Endodermal cell (in vitro differentiated cells): ENCODE results near the gene AKR1B1. TPM values are rescaled to one million over a fixed set of nuclear protein-coding genes. Genes with fewer than 3 reads are reported as not detected.

Source experiments
- DNase-seq: peaks from one replicate; pipeline ENCODE4 v3.0.0-alpha.2; 2017
- H3K27ac ChIP-seq: 2 replicates; pipeline ENCODE4 v1.5.1; 2013; ENCODE audit warnings: mild to moderate bottlenecking, low read depth, low read length, moderate library complexity
- H3K27me3 ChIP-seq: 2 replicates; pipeline ENCODE4 v1.6.1; 2013; ENCODE audit warnings: mild to moderate bottlenecking, low read length, moderate library complexity; ENCODE audit not compliant: insufficient read depth, control insufficient read depth, poor library complexity, severe bottlenecking
- H3K36me3 ChIP-seq: 2 replicates; pipeline ENCODE4 v1.7.0; 2013; ENCODE audit warnings: mild to moderate bottlenecking, low read length, moderate library complexity; ENCODE audit not compliant: control insufficient read depth, insufficient read depth
- H3K4me1 ChIP-seq: one replicate; pipeline ENCODE4 v1.7.0; 2013; ENCODE audit warnings: low read length; ENCODE audit not compliant: control insufficient read depth, insufficient read depth
- H3K4me3 ChIP-seq: 2 replicates; pipeline ENCODE4 v1.5.1; 2013; ENCODE audit warnings: mild to moderate bottlenecking, low read length, moderate library complexity
- H3K9ac ChIP-seq: 2 replicates; pipeline ENCODE4 v1.6.1; 2013; ENCODE audit warnings: mild to moderate bottlenecking, low read length, moderate library complexity; ENCODE audit not compliant: poor library complexity, severe bottlenecking; ENCODE audit errors: extremely low read depth
- H3K9me3 ChIP-seq: 2 replicates; pipeline ENCODE4 v1.6.1; 2013; ENCODE audit warnings: mild to moderate bottlenecking, low read length, moderate library complexity; ENCODE audit not compliant: control insufficient read depth
- H3K27ac Mint-ChIP-seq: 2 replicates; pipeline ENCODE4 v1.8.0; 2020; ENCODE audit warnings: mixed read lengths
- H3K27me3 Mint-ChIP-seq: 2 replicates; pipeline ENCODE4 v1.8.0; 2021; ENCODE audit warnings: mild to moderate bottlenecking, mixed read lengths; ENCODE audit not compliant: insufficient read depth
- H3K36me3 Mint-ChIP-seq: 2 replicates; pipeline ENCODE4 v1.8.0; 2020; ENCODE audit warnings: low read depth, mixed read lengths
- H3K4me1 Mint-ChIP-seq: 2 replicates; pipeline ENCODE4 v1.8.0; 2020; ENCODE audit warnings: mixed read lengths
- H3K4me3 Mint-ChIP-seq: 2 replicates; pipeline ENCODE4 v1.8.0; 2020; ENCODE audit warnings: mild to moderate bottlenecking, moderate library complexity, mixed read lengths
- H3K9me3 Mint-ChIP-seq: 2 replicates; pipeline ENCODE4 v1.8.0; 2020; ENCODE audit warnings: mild to moderate bottlenecking, mixed read lengths
- CTCF ChIP-seq: fragments of 200-600 bp; sonication (generic); conservative IDR thresholded peaks from 2 replicates; pipeline ENCODE4 v1.5.0; 2021; ENCODE audit warnings: antibody characterized with exemption, mild to moderate bottlenecking
- WGBS, 2 experiments: methylation state at CpG; one replicate each; pipeline versions ENCODE4 v1.1.5 to v1.1.7; 2013; ENCODE audit warnings: missing lambda C conversion rate in 2 of 2, mixed read lengths in 1 of 2; ENCODE audit not compliant: insufficient coverage in 1 of 2, insufficient read length in 1 of 2; 5-methylcytosine and 5-hydroxymethylcytosine counted together
- total RNA-seq, 2 donors: library from RNA; stranded (reverse); fragmentation: NEBNext Ultra II Directional in 1 of 2; extraction: Animal tissue kit (Norgen Biotek cat#: 25700) in 1 of 2; gene quantifications; 2 replicates in 1 of 2; 3 replicates in 1 of 2; pipeline ENCODE4 v1.2.1, GENCODE V29; 2021

Gene AKR1B1
- total RNA-seq, 2 donors from 2014 or later: 152 to 216 TPM

DNA sequence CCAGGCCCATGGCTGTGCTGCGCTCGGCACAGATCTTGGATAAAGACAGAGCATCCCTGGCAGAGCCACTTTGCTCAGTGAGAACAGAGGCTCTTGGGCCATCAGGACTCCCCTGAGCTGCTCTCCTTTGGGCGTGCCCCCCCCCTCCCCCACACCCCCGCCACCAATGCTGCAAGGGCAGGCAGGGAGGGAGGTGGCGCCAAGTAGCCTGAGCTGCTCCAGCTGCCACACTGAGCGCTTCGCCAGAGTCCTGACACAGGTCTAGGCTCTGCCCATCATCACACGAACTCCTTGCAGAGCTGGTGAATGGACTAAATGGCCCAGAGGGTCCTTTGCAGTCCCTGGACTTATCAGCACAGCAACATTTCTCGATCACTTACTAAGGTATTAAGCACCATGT, 12.5 kb downstream of the AKR1B1 start:
- no peaks in the 10 kb centered on the region for H3K9me3 Mint-ChIP-seq
- H3K36me3 Mint-ChIP-seq: peaks cover 84% of the 10 kb centered on the region
- Histone ChIP-seq H3K9me3 (no peaks in the 10 kb centered on the region), H3K27ac (no peak overlapping the region), H3K36me3 (peaks cover 95% of the 10 kb centered on the region), H3K4me3 (no peak overlapping the region), H3K9ac (no peak overlapping the region), H3K4me1 (no peaks in the 10 kb centered on the region), H3K27me3 (no peaks in the 10 kb centered on the region)
- WGBS, 2 experiments: 91 to 96% methylated on average over 3 to 9 of the region's 9 CpGs
- DNase-seq: no peak
- no peak for TF ChIP-seq CTCF
- no peaks in the 10 kb centered on the region for H3K4me1 Mint-ChIP-seq
- no peak overlapping the region for H3K27ac Mint-ChIP-seq
- no peak overlapping the region for H3K4me3 Mint-ChIP-seq
- H3K27me3 Mint-ChIP-seq: no peaks in the 10 kb centered on the region

DNA sequence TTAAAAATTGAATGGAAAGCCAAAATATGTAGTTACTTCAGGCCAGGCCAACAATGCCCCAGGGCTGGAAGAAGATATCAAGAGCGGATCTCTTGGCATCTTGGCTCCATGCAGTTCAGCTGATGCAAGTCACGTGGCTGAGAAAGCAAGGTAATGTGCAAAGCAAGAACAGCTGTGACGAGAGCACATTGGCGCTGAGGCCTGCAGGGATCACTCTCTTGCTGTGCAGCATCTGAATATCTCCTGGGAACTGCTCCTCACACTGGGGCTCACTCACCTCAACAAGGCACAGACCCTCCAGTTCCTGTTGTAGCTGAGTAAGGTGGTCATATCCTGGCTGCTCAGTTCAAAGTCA, 14.0 kb downstream of the AKR1B1 start:
- no peak for DNase-seq
- no peak overlapping the region for H3K27ac ChIP-seq
- TF ChIP-seq CTCF: no peak
- H3K27me3 Mint-ChIP-seq: no peaks in the 10 kb centered on the region
- 95% methylated on average over 4 of the region's 4 CpGs for WGBS, 2 experiments
- no peaks in the 10 kb centered on the region for H3K27me3 ChIP-seq
- H3K36me3 Mint-ChIP-seq: peaks cover 82% of the 10 kb centered on the region
- no peaks in the 10 kb centered on the region for H3K9me3 ChIP-seq
- H3K9ac ChIP-seq: no peak overlapping the region
- H3K4me3 ChIP-seq: no peak overlapping the region
- no peak overlapping the region for H3K27ac Mint-ChIP-seq
- H3K9me3 Mint-ChIP-seq: no peaks in the 10 kb centered on the region
- no peak overlapping the region for H3K4me3 Mint-ChIP-seq
- H3K36me3 ChIP-seq: peaks cover 93% of the 10 kb centered on the region
- no peaks in the 10 kb centered on the region for H3K4me1 ChIP-seq
- H3K4me1 Mint-ChIP-seq: no peaks in the 10 kb centered on the region

DNA sequence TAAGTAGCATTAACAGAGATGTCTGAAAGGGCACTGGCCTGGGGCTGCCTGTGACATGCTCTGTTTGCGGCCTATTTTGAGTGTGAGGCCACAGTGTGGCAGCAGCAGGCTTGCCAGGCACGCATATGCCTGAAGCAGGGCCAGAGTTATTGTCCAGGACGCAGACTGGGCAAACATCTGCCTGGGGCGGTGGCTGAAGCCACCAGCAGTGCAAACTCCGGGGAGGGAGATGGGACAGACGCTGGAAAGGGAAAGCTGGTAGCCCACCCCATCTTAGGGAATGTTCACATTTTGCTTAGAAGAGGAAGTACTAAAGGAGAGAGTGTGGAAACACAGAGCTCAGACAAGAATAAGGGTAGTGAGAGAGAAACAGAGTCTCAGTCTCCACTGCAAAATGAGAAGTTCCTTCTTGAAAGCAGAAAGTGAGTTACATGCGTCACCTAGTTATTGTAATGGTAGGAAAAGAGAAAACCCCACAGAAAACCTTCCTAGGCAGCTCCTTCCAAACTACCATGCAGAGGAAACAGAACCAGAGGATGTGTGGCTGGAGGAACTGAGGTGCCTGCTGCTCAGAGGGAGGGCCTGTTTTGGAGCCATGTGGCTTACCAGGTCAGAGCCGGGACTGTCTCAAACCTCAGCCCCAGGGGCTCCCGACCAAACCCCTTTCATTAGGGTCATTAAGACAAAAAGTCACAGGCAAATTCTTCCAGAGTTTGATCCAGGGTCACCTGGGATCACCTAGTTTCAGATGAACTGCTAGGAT, 14.5 kb downstream of the AKR1B1 start:
- Mint-ChIP-seq H3K4me3 (no peak overlapping the region), H3K27ac (no peak overlapping the region), H3K9me3 (no peaks in the 10 kb centered on the region), H3K27me3 (no peaks in the 10 kb centered on the region), H3K4me1 (no peaks in the 10 kb centered on the region), H3K36me3 (peaks cover 82% of the 10 kb centered on the region)
- Histone ChIP-seq H3K4me3 (no peak overlapping the region), H3K27me3 (no peaks in the 10 kb centered on the region), H3K9ac (no peak overlapping the region), H3K4me1 (no peaks in the 10 kb centered on the region), H3K9me3 (peaks cover 2% of the 10 kb centered on the region), H3K27ac (no peak overlapping the region), H3K36me3 (peaks cover 88% of the 10 kb centered on the region)
- no peak for TF ChIP-seq CTCF
- 91 to 98% methylated on average over 7 to 9 of the region's 9 CpGs for WGBS, 2 experiments
- no peak for DNase-seq
